MG63 (cell line): ENCODE measurements around the gene BCL10. TPM values are rescaled to one million over a fixed set of nuclear protein-coding genes. Genes with fewer than 3 reads are reported as not detected.

Experiments used
- DNase-seq: peaks from one replicate; pipeline ENCODE4 v3.0.0-alpha.2; 2020
- H3K27me3 ChIP-seq: fragments of 250-450 bp; sonication (Bioruptor Pico); 2 replicates; pipeline ENCODE4 v1.5.1; 2020; ENCODE audit warnings: mild to moderate bottlenecking, moderate library complexity
- H3K36me3 ChIP-seq: fragments of 250-450 bp; sonication (Bioruptor Pico); 2 replicates; pipeline ENCODE4 v1.5.1; 2020; ENCODE audit warnings: mild to moderate bottlenecking, moderate library complexity
- H3K4me3 ChIP-seq: fragments of 250-450 bp; sonication (Bioruptor Pico); 2 replicates; pipeline ENCODE4 v1.5.1; 2020; ENCODE audit warnings: mild to moderate bottlenecking, moderate library complexity
- H3K9me3 ChIP-seq: fragments of 250-450 bp; sonication (Bioruptor Pico); 2 replicates; pipeline ENCODE4 v1.5.1; 2020; ENCODE audit warnings: mild to moderate bottlenecking, moderate library complexity
- total RNA-seq: library from RNA; depleted of rRNA; stranded (reverse); fragments of >200 nt; shearing (Covaris generic); gene quantifications from 2 replicates; pipeline ENCODE4 v1.2.3, GENCODE V29; 2014; ENCODE audit warnings: low replicate concordance

Gene BCL10
- total RNA-seq, 1 experiment from 2014 or later, result 11.3 TPM

DNA sequence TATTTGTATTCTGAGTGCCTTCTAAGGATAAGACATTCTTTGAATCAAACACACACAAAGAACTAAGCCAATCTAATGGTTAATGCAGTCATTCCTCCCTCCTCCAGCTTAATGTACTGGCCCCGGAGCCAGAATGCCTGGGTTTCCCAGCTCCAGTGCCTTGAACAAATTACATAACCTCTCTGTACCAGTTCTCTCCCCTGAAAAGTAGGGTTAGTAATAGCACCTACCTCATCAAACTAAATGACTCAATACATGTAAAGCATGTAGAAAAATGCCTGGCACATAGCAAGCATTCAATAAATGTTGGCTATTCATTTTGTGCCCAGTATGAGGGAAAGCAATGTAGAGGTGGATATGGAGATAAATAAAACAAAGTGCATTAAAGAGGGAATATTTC, 31.0 kb downstream of the BCL10 start:
- Histone ChIP-seq H3K4me3 (no peak overlapping the region), H3K9me3 (no peaks in the 10 kb centered on the region), H3K27me3 (no peaks in the 10 kb centered on the region), H3K36me3 (peaks cover 6% of the 10 kb centered on the region)
- peak; percentile 39 for DNase-seq

- H3K36me3 ChIP-seq, result no peaks in the 10 kb centered on the region; the same call in 1 of the 2 replicates
- H3K27me3 ChIP-seq, result no peaks in the 10 kb centered on the region
- H3K4me3 ChIP-seq, result no peak overlapping the region
- no peaks in the 10 kb centered on the region for H3K9me3 ChIP-seq
- peak; percentile 30 for DNase-seq
Measured at GRCh38 chr1:85244271-85245061, 32.0 kb downstream of the BCL10 start.

- H3K9me3 ChIP-seq, result no peaks in the 10 kb centered on the region
- H3K27me3 ChIP-seq, result no peaks in the 10 kb centered on the region
- DNase-seq, result no peak
- no peak overlapping the region for H3K4me3 ChIP-seq
- H3K36me3 ChIP-seq, result no peaks in the 10 kb centered on the region
Measured at GRCh38 chr1:85243372-85243771, 33.1 kb downstream of the BCL10 start.

GRCh38 chr1:85240643-85241042, 35.8 kb downstream of the BCL10 start:
- Histone ChIP-seq H3K4me3 (no peak overlapping the region), H3K9me3 (no peaks in the 10 kb centered on the region), H3K27me3 (no peaks in the 10 kb centered on the region), H3K36me3 (no peaks in the 10 kb centered on the region)
- DNase-seq, result no peak

- no peaks in the 10 kb centered on the region for H3K27me3 ChIP-seq
- H3K9me3 ChIP-seq, result no peaks in the 10 kb centered on the region
- H3K4me3 ChIP-seq, result no peak overlapping the region
- peak; percentile 65 for DNase-seq
- no peaks in the 10 kb centered on the region for H3K36me3 ChIP-seq
Measured at GRCh38 chr1:85240174-85240601, 36.2 kb downstream of the BCL10 start.

DNA sequence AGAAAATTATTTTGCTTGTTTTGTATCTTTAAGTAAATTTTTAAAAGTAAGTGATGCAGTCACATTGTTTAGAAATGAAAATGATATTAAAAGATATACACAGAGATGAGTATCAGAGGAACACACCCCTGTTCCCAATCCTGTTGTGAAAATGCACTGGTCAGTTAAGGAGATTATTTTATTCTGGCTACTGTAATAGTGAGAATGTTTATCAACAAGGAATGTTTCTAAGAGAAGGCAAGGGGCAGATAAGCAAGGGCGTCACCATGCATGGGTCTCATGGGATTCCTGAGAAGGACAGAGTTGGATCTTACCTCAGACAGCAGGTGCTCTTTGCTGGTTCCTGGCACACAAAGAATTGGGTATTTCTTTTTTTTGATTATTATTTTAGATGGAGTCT, 38.8 kb downstream of the BCL10 start:
- Histone ChIP-seq H3K4me3 (no peak overlapping the region), H3K27me3 (no peaks in the 10 kb centered on the region), H3K36me3 (no peaks in the 10 kb centered on the region), H3K9me3 (no peaks in the 10 kb centered on the region)
- no peak for DNase-seq

GRCh38 chr1:85230305-85230977, 46.0 kb downstream of the BCL10 start:
- DNase-seq, result no peak
- H3K9me3 ChIP-seq, result no peaks in the 10 kb centered on the region

DNA sequence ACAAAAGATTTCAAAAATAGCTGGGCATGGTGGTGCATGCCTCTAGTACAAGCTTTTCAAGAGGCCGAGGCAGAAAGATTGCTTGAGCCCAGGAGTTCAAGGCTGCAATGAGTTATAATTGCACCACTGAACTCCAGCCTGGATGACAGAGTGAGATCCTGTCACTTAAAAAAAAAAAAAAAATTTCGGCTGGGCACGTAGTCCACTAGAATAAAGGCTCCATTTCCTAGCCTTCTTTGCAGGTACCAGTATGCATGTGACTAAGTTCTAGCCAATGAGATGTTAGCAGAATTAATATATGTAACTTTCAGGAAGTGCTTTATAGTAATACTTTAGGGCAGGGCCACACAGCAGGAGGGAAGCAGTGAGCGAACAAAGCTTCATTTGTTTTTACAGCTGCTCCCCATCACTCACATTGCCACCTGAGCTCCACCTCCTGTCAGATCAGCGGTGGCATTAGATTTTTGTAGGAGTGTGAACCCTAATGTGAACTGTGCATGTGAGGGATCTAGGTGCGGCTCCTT, 46.8 kb downstream of the BCL10 start:
- H3K27me3 ChIP-seq, result no peaks in the 10 kb centered on the region
- H3K36me3 ChIP-seq, result no peaks in the 10 kb centered on the region
- H3K4me3 ChIP-seq, result no peak overlapping the region
- H3K9me3 ChIP-seq, result no peaks in the 10 kb centered on the region
- no peak for DNase-seq

More at GRCh38 chr1:85230305-85230977, 46.0 kb downstream of the BCL10 start:
- no peak overlapping the region for H3K4me3 ChIP-seq
- no peaks in the 10 kb centered on the region for H3K36me3 ChIP-seq
- no peaks in the 10 kb centered on the region for H3K27me3 ChIP-seq

DNA sequence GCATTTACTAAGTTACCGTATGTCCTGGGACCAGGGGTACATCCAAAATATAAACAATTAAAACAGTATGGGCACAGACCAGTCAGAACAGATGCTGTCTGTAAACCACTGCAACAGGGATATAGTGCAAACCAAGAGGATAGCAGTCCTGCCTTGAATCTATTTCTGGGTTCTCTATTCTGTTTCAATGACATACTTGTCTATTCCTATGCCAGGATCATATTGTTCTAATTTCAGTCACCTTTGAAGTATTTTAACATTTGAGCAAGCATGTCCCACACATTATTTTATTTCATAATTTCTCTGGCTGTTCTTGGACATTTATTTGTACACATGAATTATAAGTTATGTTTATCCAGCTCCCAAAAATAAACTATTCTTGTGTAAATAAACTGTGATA, 47.5 kb downstream of the BCL10 start:
- DNase-seq, result no peak
- Histone ChIP-seq H3K27me3 (no peaks in the 10 kb centered on the region), H3K4me3 (no peak overlapping the region), H3K9me3 (no peaks in the 10 kb centered on the region), H3K36me3 (no peaks in the 10 kb centered on the region)

DNA sequence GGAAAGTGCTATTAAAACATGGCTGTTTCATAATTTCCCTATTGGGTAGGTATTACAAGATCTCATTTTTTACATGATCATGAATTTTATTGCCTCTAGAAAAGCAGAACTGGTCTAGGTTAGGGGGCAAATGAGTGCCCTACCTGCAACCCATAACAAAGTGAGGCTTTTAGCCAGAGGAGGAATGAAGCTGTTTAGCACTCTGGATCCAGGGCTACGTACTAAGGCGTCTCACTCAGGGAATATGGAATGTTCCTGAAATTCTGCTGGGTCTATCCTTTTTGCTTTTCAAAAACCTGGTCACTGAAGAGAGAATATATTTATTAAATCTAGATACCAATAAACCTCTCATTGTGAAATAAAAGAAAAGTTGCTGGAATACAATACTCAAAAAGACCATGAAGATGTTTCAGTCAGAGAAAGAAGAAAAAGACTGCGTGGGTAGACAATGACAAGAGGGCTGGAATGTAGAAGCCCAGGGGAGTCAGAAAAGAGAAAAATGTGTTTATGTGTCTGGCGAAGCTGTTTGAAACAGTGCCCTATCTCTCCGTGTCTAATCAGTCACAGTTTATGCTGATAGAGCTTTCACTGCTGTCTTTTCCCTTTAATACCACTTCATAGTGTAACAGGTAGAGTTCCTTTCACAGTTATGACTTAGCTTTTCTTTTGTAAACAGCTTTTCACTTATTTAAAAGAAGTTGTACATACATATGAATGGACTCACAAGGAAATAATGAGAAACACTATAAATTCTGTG, 50.6 kb downstream of the BCL10 start:
- Histone ChIP-seq H3K4me3 (no peak overlapping the region), H3K36me3 (no peaks in the 10 kb centered on the region), H3K27me3 (no peaks in the 10 kb centered on the region), H3K9me3 (no peaks in the 10 kb centered on the region)
- DNase-seq, result no peak

- no peak overlapping the region for H3K4me3 ChIP-seq
- no peaks in the 10 kb centered on the region for H3K27me3 ChIP-seq
- no peak for DNase-seq
- no peaks in the 10 kb centered on the region for H3K36me3 ChIP-seq
- no peaks in the 10 kb centered on the region for H3K9me3 ChIP-seq
Measured at GRCh38 chr1:85224734-85225623, 51.5 kb downstream of the BCL10 start.

DNA sequence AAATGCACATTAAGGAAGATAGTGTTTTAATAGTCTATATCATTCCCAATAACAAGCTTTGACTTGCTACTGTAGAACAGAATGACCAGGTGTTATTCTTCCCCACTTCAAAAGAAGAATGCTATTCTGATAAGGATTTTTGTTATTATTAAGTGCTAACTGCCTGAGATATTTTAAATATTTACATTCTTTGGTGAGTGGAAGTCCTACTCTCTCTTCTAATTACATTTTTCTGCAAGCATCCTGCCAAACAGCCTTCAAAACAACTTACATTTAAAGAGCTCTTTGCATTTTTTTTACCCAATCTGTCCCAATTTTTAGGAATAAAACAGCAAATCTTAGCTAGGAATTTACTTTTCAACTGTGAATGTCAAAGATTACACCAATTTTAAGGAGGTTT, 52.1 kb downstream of the BCL10 start:
- no peaks in the 10 kb centered on the region for H3K36me3 ChIP-seq

DNA sequence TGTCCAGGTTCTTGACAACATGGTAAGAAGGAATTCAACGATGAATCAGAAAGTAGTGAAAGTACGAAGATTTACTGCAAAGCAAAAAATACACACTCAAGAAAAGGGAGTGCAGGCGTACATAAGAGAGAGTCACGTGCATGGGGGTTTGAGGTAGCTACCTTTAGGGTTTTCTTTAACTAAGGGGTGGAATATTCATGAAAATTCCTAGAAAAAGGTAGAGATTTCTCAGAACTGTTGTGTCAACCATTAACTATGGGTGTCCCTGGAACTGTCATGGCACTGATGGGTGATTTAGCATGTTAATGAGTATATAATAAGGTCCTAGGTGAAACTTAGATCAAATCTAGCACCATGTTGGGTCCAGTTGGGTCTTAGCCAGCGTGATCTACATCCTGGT, 53.1 kb downstream of the BCL10 start:
- Histone ChIP-seq H3K36me3 (no peaks in the 10 kb centered on the region), H3K27me3 (no peaks in the 10 kb centered on the region), H3K4me3 (no peak overlapping the region), H3K9me3 (no peaks in the 10 kb centered on the region)
- DNase-seq, result no peak

More for the DNA sequence above, 52.1 kb downstream of the BCL10 start:
- no peaks in the 10 kb centered on the region for H3K27me3 ChIP-seq
- DNase-seq, result no peak
- H3K4me3 ChIP-seq, result no peak overlapping the region
- no peaks in the 10 kb centered on the region for H3K9me3 ChIP-seq

DNA sequence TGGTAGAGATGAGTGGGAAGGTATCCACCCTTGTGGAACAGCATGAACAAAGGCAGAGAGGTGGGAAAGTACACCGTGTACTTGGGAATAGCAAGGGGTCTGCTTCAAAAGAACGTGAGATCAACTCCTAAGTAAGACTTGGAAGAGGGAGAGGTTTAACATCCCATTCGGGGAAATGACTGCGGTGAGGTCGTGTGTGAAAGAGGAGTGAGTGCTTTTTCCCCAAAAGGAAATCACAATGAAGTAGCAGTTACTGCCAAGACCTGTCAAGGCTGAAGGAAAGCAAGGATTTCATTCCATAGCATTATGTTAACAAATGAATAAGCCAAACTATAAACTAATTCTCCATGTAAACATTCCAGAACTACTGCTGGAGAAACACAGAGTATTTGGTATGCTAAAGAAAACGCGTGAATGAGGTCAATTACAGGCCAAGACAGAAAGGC, 55.7 kb downstream of the BCL10 start:
- Histone ChIP-seq H3K36me3 (no peaks in the 10 kb centered on the region), H3K27me3 (no peaks in the 10 kb centered on the region), H3K9me3 (no peaks in the 10 kb centered on the region), H3K4me3 (no peak overlapping the region)
- peak; percentile 40 for DNase-seq

DNA sequence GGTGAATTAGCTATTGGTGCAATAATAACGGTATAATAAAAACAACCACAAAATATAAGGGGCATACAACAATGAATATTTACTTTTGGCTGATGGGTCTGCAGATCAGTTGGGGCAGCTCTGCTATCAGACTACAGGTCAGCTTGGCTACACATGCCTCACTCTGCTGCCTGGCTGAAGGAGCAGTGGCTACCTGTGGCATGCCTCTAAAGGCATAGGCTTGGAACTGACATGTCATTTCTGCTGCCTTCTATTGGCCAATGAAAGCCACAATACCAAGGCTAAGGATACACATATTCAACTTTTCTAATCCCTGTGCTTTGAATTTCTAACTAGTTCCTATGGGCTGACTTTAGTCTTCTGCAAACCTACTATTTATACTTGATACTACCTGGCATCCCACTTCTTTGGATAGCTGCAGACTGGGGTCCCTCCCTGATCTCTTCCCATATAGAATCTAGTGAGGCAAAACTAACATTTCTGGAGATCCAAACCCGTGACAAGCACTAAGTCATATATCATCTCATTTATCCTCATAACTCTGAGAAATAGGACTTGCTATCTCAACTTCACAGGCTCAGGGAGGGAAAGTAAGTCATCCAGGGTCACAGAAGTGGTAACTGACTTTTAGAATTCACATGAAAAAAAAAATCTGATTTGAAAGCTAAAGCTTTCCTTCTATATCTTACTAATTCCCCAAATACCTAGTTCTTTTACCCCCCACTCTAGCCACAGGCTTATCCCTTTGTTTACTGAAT, 56.4 kb downstream of the BCL10 start:
- DNase-seq, result no peak
- no peaks in the 10 kb centered on the region for H3K36me3 ChIP-seq
- no peak overlapping the region for H3K4me3 ChIP-seq
- no peaks in the 10 kb centered on the region for H3K9me3 ChIP-seq
- H3K27me3 ChIP-seq, result no peaks in the 10 kb centered on the region
